Panc1 (cell line): ENCODE results near the gene WDR93. TPM values are rescaled to one million over a fixed set of nuclear protein-coding genes. Genes with fewer than 3 reads are reported as not detected.

Source experiments
- ATAC-seq: fragments of 200-7000 bp; cut with Tn5 transposase; 2 replicates; pipeline ENCODE4 v1.9.1; 2020; ENCODE audit warnings: mild to moderate bottlenecking, moderate library complexity
- BruUV-seq: library from RNA; stranded (reverse); fragments of 400-500 nt; replicated peaks from 2 replicates; lab custom pipeline; 2021; lab: Mats Ljungman, UMichigan
- CTCF ChIA-PET: fragments of 300-600 bp; sonication (Branson Sonifier 250); formaldehyde crosslinking; loops from one replicate; lab custom pipeline; 2022; ENCODE audit warnings: antibody characterized with exemption; lab: Charles Lee
- POLR2A ChIA-PET: fragments of 300-600 bp; sonication (Branson Sonifier 250); formaldehyde crosslinking; loops from one replicate; lab custom pipeline; 2022; ENCODE audit warnings: antibody characterized with exemption; lab: Charles Lee
- DNase-seq: peaks from one replicate; pipeline ENCODE4 v3.0.0-alpha.2; 2010; ENCODE audit warnings: low read depth, low spot score
- H3K27ac ChIP-seq: 2 replicates; pipeline ENCODE4 v1.5.1; 2011; ENCODE audit warnings: mild to moderate bottlenecking, low read length, inconsistent platforms
- H3K27me3 ChIP-seq: fragments of 200-500 bp; sonication (Bioruptor generic); 2 replicates; pipeline ENCODE4 v1.6.0; 2014; ENCODE audit warnings: low read length, inconsistent platforms; ENCODE audit not compliant: control insufficient read depth, insufficient read depth
- H3K36me3 ChIP-seq: fragments of 200-500 bp; sonication (Bioruptor generic); 2 replicates; pipeline ENCODE4 v1.5.1; 2014; ENCODE audit warnings: inconsistent platforms, mild to moderate bottlenecking, low read length, moderate library complexity; ENCODE audit not compliant: control insufficient read depth, insufficient read depth
- H3K4me1 ChIP-seq: 2 replicates; pipeline ENCODE4 v1.5.1; 2011; ENCODE audit warnings: inconsistent platforms, mild to moderate bottlenecking, low read length, moderate library complexity; ENCODE audit not compliant: control insufficient read depth, insufficient read depth
- H3K4me3 ChIP-seq, 2 experiments: 2 replicates each; pipeline ENCODE4 v1.5.1; 2011 to 2012; ENCODE audit warnings: low read depth in 2 of 2, low read length in 2 of 2, mild to moderate bottlenecking in 2 of 2, inconsistent platforms in 1 of 2, moderate library complexity in 1 of 2
- H3K9me3 ChIP-seq: fragments of 200-500 bp; sonication (Bioruptor generic); 2 replicates; pipeline ENCODE4 v1.5.1; 2014; ENCODE audit warnings: low read depth, mild to moderate bottlenecking, inconsistent platforms, low read length, moderate library complexity; ENCODE audit not compliant: control insufficient read depth, insufficient read depth
- POLR2AphosphoS5 ChIP-seq: IDR thresholded peaks from 2 replicates; pipeline ENCODE4 v1.6.1; 2012; ENCODE audit warnings: mild to moderate bottlenecking, low read depth, low read length, moderate library complexity
- REST ChIP-seq, 2 experiments: IDR thresholded peaks; 2 replicates each; pipeline ENCODE4 v1.6.1; 2011 to 2012; ENCODE audit warnings: low read depth in 2 of 2, control low read depth in 1 of 2, low read length in 1 of 2, mild to moderate bottlenecking in 1 of 2, moderate library complexity in 1 of 2; ENCODE audit not compliant: insufficient read depth in 1 of 2
- SIN3A ChIP-seq: IDR thresholded peaks from 2 replicates; pipeline ENCODE4 v1.6.1; 2012; ENCODE audit warnings: low read depth, mild to moderate bottlenecking, low read length, moderate library complexity, borderline replicate concordance; ENCODE audit not compliant: insufficient read depth
- TCF7L2 ChIP-seq: IDR thresholded peaks from 2 replicates; pipeline ENCODE4 v1.6.1; 2011; ENCODE audit warnings: mild to moderate bottlenecking, low read depth, low read length, inconsistent platforms
- in situ Hi-C: cut with HindIII; loops from 2 replicates; pipeline ENCODE4 v1.10.0; 2016; ENCODE audit warnings: low sequenced_read_pairs, low pct_unique_long_range_greater_than_20kb
- intact Hi-C: fragments of 100-400 bp; cut with micrococcal nuclease; formaldehyde crosslinking; loops from one replicate; pipeline ENCODE4 v1.10.0; 2022; ENCODE audit not compliant: unreplicated experiment
- total RNA-seq: library from RNA; stranded (reverse); gene quantifications from one replicate; pipeline ENCODE4 v1.2.1, GENCODE V29; 2021; ENCODE audit not compliant: unreplicated experiment
- TF ChIP-seq, protein P1 (sequence below): fragments of 450-650 bp; IDR thresholded peaks from 2 replicates; pipeline ENCODE4 v1.5.1; 2017; ENCODE audit warnings: mild to moderate bottlenecking

Gene WDR93
- total RNA-seq, 1 experiment from 2014 or later: 0.18 TPM

DNA sequence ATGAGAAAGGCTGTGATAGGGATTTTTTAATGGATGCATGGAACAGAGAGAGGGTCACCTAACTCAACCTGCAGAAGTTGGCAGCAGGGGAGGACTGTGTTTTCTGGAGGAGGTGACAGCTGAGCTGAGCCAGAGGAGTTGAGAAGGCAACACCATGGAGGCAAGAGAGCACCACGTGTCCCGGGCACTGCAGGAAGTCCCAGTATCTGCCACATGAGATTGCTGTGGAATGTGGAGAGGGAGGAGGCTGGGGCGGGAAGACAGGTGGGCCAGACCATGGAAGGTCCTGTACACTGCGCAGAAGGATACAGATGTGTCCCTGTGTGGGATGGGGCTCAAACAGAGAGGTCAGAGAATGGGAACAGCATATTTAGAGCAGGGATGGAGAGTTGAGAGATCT lies 45.2 kb downstream of the WDR93 start:
- Histone ChIP-seq H3K27me3 (no peaks in the 10 kb centered on the region), H3K4me1 (no peaks in the 10 kb centered on the region), H3K4me3 (no peak overlapping the region), H3K9me3 (no peaks in the 10 kb centered on the region), H3K36me3 (no peaks in the 10 kb centered on the region), H3K27ac (no peak overlapping the region)
- DNase-seq (no peak), ATAC-seq (no peak)
- ChIA-PET POLR2A (no interaction called here), CTCF (no interaction called here)
- TF ChIP-seq, protein P1, sequence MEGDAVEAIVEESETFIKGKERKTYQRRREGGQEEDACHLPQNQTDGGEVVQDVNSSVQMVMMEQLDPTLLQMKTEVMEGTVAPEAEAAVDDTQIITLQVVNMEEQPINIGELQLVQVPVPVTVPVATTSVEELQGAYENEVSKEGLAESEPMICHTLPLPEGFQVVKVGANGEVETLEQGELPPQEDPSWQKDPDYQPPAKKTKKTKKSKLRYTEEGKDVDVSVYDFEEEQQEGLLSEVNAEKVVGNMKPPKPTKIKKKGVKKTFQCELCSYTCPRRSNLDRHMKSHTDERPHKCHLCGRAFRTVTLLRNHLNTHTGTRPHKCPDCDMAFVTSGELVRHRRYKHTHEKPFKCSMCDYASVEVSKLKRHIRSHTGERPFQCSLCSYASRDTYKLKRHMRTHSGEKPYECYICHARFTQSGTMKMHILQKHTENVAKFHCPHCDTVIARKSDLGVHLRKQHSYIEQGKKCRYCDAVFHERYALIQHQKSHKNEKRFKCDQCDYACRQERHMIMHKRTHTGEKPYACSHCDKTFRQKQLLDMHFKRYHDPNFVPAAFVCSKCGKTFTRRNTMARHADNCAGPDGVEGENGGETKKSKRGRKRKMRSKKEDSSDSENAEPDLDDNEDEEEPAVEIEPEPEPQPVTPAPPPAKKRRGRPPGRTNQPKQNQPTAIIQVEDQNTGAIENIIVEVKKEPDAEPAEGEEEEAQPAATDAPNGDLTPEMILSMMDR: no peak
- no peak for TF ChIP-seq SIN3A
- intact Hi-C loops: no loop called here
- in situ Hi-C loops: no loop called here
- no TSS peak for BruUV-seq

GRCh38 chr15:89740137-89740536 lies 49.5 kb downstream of the WDR93 start:
- Histone ChIP-seq H3K36me3 (no peaks in the 10 kb centered on the region), H3K4me3 (no peak overlapping the region; a peak in 1 of 4 replicates), H3K27ac (no peak overlapping the region), H3K9me3 (no peaks in the 10 kb centered on the region), H3K27me3 (no peaks in the 10 kb centered on the region), H3K4me1 (no peaks in the 10 kb centered on the region)
- DNase-seq (peak; percentile 72), ATAC-seq (peak; percentile 96)
- CTCF ChIA-PET: interaction anchor here (0.6 to 1.6 kb wide), 8 partner anchors 12 to 148 kb away, joined by 3 to 24 read pairs (median 5); no protein-coding TSS in a partner anchor
- intact Hi-C loops (loop anchor here (5.0 to 10.0 kb wide), 2 partner anchors 152 to 335 kb away; partner anchors contain the start of gene AP3S2), in situ Hi-C loops (no loop called here)
- BruUV-seq: no TSS peak
- TF ChIP-seq REST (IDR thresholded peaks at IDR 0.05; ENCODE audit: insufficient read depth in 1 of 2, low read depth in 2 of 2, low read length in 1 of 2): no peak
- TF ChIP-seq TCF7L2: no peak
- no peak for TF ChIP-seq SIN3A
- TF ChIP-seq POLR2AphosphoS5: no peak
- TF ChIP-seq, protein P1: peak; percentile 94
- POLR2A ChIA-PET: interaction anchor here (0.6 kb wide), 1 partner anchor 143 kb away, joined by 3 read pairs; no protein-coding TSS in a partner anchor
